ENCODE measurements around the gene NPDC1.
A peak's percentile ranks its signal among the peaks of the same experiment; 100 is the strongest.

NPDC1 gene, protein sequence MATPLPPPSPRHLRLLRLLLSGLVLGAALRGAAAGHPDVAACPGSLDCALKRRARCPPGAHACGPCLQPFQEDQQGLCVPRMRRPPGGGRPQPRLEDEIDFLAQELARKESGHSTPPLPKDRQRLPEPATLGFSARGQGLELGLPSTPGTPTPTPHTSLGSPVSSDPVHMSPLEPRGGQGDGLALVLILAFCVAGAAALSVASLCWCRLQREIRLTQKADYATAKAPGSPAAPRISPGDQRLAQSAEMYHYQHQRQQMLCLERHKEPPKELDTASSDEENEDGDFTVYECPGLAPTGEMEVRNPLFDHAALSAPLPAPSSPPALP

DNA sequence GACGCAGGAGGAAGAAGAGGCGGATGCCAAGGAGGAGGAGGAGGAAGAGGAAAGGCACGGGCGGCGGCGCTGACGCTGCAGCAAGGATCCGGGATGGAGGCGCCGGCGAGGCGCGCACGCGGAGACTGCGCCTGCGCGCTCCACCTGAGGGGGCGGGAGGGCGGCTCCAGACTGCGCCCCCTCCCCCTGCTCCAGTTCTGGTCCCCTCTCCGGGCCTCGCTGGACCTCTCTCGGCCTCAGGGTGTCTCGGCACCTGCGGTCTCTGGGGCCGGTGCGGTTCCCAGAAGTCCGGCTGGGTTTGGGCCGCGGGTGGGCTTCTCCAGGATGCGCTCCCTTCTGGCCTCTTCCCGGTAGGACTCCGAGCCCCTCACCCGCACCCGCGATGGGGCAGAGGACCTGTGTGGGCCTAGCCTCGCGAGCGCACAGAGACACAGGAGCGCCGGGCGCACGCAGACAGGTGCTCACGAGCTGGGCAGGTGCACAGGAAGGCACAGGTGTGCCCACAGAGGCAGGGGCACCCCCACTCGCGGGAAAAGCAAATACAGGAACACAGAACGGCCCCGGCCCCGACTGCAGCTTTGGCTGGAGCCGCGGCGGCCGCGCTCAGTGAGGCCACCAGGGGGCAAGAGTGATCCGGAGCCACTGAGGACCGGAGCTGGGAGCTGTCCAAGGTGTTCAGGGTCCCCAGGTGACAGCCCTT, at the start of gene NPDC1:
Gene NPDC1, minus strand, starts transcription at position 90 of the 700 bp plus-strand sequence. CDS start 188 bp downstream, outside the sequence.
- peak; percentile 52 for DNase-seq (ENCODE audit: low spot score)

DNA sequence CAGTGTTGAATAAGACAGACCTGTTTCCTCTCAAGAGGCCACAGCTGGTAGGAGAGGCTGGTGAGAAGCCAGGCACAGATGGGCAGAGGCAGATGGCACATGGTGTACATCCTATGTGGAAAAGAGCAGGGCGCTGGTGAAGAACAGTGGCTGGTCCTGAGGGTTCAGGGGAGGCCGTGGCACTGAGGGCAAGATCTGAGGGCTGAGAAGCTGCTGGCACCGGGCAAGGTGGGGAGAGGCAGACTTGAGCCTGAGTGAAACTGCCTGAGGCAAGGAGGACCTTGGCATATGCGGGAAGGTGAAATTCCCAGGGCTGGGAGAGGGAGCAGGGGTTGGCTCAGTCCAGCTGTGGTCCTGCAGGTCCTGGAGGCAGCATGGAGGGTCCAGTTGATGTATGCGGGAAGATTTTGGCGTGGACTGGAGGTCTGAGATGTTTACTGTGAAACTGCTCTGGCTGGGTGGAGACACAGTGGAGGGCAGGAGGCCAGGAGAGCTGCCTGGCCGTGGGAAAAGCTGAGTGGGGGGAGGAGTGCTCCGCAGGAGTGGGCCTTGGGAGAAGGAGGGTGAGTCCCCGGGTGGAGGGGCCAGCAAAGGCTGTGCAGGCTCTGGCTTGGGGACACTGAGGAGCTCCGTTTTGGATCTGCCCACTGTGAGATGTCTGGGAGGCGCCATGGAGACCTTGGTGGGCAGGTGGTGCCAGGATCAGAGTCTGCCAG, 43.4 kb upstream of the NPDC1 start:
- no peak for DNase-seq (ENCODE audit: low spot score)

DNA sequence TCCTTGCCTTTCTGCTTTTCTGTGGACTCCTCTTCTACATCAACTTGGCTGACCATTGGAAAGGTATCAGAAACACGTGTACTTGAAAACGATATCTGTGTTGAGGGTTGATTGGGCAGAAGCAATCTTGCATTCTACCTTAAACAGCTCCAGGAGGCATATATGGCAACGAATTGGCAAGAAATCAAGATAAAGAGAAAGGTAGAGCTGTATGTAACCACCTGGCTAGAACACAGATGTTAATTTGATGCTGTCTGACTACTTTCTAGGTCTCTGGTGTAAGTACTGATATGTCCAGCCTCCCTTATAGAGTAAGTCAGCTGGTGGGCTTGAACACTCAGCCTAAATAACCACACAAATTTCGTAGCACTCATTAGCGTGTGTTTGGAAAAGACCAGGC, 42.1 kb upstream of the NPDC1 start:
- DNase-seq (ENCODE audit: low spot score) = no peak

DNA sequence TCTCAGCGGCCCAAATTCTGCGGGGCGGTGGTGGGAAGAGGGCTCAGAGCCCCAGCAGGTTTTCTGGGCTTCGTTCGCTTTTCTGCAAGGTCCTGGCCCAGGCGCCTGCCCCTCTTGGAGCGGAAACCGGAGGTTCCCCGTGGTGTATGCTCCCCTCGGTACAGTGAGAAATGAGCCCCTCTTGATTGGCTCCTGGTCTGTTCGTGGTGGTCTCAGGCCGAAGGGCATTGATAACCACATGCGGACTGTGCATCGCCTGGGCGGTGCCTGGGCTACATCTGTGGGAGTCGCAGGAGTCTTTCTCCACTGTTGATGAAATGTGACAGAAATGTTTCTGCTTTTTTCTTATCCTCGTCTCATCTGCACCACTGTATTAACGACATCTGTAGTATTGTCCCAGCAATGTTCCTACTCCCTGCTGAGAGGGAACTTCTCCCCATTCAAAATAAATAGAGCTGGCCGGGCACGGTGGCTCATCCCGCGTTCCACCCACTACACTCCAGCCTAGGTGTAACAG, 41.5 kb upstream of the NPDC1 start:
- DNase-seq (ENCODE audit: low spot score) = no peak

DNA sequence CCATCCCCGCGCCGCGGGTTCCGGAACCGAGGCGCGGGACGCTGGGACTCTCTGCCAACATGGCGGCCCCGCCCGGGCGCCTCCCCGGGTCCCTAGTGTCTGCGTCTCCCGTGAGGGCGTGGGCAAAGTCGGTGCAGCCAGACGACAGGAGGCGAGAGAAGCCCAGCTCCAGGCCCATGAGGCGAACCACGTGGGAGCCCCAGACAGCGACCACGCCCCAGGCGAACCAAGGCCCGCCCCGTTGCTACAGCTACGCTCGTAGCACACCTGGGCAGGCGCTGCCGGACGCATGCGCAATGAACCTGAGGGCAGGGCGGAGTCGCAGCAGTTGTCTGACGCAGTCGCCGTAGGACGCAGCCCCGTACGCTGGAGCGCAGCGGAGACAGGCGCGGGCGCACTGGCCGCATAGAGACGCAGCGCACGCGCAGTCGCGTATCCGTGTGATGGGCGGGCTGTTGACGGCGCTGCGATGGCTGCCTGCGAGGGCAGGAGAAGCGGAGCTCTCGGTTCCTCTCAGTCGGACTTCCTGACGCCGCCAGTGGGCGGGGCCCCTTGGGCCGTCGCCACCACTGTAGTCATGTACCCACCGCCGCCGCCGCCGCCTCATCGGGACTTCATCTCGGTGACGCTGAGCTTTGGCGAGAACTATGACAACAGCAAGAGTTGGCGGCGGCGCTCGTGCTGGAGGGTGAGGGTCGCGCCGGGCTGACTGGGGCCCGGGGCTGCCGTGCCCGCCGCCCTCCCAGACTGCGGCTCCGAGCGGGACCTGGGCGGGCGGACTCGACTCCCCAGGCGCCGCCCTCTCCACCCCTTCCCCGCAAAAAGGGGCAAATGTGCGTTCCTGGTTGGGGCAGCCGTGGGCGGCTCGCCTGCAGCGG, 40.8 kb upstream of the NPDC1 start, which contains the start of gene MAN1B1:
Gene MAN1B1, plus strand, starts transcription at position 455 of the 878 bp plus-strand sequence. Its CDS starts 15 bp downstream, at position 470.
- peak; percentile 99 for DNase-seq (ENCODE audit: low spot score)

DNA sequence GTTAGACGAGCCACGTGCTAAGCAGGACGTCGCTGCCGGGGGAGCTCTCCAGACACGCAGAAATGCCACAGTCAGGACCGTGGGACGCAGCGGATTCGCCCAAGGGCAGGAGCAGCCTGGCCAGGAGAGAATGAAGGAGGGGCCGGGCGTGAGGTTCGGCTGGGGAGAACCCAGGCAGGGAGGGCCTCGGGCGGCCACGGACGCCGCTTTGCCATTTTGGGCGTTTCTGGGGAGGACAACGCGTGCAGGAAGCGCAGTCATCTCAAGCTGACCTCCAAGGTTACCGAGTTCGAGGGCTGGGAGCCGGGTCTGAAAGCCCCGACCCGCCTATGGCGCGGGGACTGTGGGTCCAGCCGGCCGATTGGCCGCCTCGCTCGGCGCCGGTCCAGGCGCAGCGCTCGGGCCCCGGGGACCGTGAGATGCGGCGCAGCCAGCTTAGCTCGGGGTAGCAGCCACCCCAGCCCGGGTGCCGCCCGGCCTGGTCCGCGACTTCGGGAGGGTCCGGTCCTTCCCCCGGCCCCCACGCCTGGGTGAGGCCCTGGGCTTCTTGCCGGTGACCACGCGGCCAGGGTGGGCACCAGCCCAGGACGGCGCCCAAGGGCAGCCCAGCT, 40.0 kb upstream of the NPDC1 start:
- peak; percentile 15 for DNase-seq (ENCODE audit: low spot score)

DNA sequence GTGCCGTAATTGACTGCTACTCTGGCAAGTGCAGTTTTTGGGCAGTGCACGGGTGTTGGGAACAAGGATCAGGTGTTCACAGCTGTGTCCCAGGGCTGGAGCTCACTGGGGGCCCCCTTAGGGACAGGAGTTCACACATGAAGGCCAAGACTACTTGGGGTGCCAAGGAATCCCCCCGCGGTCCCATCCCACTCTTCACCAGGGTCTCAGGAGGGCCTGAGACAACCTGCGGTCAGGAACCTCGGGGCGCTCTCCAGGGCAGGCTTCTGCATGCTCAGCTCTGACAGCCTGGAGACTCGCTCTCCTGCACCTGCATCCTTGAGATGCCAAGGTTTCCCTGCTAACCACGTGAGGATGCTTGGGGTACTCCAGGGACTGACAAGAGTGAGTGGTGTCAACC, 38.5 kb upstream of the NPDC1 start:
- DNase-seq (ENCODE audit: low spot score) = no peak

DNA sequence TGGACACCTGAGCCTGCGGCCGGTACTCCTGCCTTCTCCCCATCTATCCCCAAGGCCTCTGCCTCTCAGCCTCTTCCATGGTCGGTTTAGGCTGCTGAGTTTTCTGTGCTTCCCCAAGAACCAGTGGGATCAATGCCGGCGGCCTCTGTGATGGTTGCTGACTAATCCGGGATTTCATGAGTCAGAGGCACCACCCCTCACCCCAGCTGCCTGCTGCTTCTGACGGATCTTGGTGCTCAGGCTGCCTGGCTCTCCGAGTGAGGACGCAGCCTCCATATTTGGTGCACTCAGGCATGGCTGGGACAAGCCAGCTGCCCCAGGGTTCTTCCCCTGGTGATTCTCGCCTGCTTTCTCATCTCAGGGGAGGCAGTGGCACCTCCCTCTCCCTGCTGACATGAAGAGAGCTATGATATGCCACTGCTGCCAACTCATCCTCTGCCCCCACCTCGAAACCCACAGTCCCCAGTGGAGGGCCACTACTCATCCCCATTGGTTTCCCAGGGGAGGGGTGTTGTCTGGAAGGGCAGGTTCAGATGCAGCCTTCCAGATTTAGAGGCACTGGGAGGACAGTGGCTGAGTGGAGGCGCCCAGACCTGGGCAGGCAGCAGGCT, 37.5 kb upstream of the NPDC1 start:
- no peak for DNase-seq (ENCODE audit: low spot score)

DNA sequence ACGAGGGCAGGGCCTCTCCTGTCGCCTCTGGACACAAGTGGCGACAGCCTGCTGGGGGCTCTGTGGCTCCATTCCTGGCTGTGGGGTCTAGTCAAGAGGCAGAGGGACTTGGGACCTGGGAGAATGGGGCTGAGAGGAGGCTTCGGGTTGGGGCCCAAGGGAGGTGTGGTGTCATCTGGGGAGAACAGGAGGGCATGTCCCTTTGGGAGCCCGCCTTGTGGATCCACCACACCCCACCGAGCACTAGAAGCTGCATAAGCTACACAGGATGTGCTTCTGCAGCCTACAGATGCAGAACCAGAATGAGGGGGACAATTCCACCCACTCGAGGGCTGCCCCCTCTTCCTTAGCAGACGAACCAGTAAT, 36.9 kb upstream of the NPDC1 start:
- DNase-seq (ENCODE audit: low spot score) = no peak

DNA sequence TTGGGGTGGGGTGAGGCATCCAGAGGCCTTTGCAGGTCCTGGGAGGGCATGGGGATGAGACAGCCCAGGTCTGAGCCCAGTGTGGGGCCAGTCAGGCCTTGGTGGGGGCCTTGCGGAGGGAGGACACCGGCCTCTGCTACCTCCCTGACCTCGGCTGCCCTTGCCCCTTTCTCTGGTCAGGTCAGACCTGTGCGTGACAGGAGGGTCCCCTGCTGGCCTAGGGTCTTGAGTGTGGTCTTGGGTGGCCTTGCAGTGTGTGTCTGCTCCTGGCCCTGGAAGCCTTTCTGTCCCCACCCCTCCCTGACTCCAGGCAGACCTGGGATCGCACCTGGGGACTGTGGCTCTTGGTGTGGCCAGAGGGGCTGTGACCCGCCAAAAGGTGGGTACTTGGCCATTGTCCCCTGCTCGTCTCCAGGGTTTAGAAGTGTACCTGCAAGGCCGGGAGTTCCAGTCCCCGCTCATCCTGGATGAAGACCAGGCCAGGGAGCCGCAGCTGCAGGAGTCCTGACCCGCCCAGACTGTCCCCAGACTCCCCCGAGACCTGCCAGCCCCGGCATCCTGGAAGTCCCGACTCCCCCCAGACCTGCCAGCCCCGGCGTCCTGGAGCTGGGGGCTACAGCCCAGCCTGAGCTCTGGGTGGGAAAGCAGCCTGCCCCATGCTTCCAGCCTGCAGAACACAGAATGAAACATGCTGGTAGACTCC, 36.4 kb upstream of the NPDC1 start:
- no peak for DNase-seq (ENCODE audit: low spot score)

DNA sequence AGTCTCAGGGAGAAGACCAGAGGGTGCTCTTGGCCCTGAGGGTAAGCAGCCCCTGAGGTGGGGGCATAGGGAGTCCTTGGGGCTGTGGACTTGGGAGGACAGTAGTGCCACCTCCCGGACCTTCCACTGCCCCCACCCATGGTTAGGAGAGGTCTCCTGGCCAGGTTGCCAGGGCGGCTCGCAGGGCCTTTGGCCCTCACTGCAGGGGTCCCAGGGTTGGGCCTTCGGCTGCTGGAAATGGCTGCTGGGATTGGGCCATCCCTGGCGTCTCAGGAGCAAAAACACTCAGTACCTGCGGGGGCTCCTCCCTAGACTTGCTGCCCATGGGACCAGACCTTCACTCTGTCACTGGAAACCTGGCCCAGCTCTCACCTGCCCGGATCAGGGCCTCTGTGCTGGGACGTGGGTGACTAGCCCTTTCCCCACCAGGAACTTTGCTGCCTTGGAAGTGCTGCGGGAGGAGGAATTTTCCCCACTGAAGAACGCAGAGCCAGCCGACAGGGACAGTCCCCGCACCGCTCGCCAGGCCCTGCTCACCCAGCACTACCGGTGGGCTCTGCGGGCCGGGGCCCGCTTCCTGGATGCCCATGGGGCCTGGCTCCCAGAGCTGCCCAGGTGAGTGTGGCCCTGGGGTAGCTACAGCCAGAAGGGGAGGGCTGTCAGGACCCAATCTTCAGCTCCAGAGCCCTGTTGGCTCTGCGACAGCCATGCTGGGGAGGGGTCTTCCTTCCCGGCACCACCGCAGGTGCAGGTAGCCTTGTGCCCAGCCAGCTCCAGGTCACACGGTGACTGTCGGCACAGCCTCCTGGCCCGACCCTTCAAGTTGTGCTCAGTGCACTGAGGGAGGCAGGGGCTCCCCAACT, 34.5 kb upstream of the NPDC1 start:
- DNase-seq (ENCODE audit: low spot score) = no peak

DNA sequence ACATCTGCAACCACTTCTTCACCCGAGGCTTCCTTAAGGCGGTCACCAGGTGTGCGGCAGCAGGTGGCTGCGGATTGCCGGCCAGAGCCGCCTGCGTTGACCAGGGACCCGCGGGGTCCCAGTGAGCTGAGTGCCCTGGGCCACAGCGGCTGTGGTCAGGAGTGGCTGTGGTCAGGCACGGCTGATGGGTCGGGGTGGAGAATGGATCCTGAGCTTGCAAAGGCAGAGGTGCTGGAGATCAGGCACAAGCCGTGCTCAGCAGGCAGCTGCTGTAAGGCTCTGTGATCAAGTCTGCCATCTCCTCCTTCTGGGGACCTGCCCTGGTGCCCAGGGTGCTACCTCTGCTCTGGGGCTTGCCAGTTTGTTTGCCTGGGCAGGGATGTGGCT, 33.4 kb upstream of the NPDC1 start:
- no peak for DNase-seq (ENCODE audit: low spot score)

DNA sequence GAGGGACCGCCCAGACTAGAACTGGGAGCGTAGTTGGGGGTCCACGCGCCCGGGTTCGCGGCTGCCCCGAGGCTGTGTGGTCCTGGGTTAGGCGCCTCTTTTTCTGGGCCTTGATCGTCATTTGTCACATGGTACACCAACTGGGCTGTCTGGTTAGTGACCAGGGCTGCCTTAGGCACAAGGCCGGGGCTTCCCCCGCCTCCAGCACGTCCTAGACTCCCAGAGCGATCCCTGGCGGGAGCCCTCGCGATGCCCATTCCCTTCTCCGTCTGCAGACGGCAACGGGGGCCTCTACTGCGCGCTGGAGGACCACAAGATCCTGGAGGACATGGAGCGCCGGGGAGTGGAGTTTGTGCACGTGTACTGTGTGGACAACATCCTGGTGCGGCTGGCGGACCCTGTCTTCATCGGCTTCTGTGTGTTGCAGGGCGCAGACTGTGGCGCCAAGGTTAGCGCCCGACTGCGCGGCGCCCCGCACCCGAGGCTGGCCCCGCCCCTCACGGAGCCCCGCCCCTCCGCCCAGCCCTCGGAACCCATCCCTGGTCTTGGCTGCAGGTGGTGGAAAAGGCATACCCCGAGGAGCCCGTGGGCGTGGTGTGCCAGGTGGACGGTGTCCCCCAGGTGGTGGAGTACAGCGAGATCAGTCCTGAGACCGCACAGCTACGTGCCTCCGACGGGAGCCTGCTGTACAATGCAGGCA, 32.9 kb upstream of the NPDC1 start:
- no peak for DNase-seq (ENCODE audit: low spot score)

DNA sequence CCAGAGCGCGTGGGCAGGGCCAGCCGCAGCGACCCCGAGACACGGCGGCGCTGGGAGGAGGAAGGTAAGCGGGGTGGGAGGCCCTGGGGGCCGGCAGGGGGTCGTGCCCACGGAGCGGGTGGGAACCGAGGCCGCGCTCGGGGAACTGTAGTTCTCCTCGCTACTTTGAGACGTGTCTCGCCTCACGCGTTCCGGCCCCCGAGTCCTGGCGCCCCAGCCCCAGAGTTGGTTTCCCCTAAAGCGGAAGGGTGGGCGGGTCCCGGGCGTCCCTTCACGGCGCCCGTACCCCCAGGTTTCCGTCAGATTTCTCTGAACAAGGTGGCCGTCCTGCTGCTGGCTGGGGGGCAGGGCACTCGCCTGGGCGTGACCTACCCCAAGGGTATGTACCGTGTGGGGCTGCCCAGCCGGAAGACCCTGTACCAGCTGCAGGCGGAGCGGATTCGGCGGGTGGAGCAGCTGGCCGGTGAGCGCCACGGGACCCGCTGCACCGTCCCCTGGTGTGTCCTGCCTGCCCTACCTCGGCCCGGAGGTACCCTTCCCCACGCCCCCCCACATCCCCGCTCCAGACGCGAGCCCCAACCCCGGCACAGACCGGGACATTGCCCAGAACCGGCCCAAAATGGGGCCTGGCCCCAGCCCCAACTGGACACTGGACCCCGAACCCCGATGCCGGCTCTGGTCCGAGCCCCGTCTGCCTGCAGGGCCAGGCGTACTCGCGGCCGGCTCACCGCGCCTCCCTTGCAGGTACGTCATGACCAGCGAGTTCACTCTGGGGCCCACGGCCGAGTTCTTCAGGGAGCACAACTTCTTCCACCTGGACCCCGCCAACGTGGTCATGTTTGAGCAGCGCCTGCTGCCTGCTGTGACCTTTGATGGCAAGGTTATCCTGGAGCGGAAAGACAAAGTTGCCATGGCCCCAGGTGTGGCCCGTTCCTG, 32.0 kb upstream of the NPDC1 start:
- DNase-seq (ENCODE audit: low spot score) = no peak

DNA sequence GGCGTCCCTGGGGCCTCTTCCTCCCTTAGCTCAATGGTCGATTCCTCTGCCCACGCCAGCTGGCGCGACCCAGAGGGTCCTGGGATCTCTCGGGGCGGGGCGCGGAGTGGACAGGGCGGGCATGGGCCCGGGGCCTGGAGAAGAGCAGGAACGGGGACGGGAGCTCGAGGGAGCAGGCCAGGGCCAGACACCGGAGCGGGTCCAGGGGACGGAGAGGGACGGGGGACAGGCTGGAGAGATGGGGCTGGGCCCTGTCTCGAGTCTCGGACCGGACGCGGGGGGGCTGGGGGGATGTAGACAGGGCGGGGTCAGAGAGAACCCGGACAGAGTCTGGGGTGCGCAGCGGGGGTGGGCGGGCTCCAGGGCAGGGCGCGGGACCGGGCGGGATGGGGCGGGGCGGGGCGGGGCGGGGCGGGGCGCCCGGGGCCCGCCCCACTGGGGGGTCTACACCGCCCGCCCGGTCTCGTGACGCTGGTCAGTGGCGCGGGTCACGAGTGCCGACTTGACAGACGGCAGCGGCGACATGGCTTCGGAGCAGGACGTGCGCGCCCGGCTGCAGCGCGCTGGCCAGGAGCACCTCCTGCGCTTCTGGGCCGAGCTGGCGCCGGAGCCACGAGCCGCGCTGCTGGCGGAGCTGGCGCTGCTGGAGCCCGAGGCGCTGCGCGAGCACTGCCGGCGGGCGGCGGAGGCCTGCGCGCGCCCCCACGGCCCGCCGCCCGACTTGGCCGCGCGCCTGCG, 31.2 kb upstream of the NPDC1 start, which contains the start of gene UAP1L1:
Gene UAP1L1, plus strand, starts transcription at position 508 of the 738 bp plus-strand sequence. Its CDS starts 16 bp downstream, at position 524.
- DNase-seq (ENCODE audit: low spot score) = peak; percentile 17

DNA sequence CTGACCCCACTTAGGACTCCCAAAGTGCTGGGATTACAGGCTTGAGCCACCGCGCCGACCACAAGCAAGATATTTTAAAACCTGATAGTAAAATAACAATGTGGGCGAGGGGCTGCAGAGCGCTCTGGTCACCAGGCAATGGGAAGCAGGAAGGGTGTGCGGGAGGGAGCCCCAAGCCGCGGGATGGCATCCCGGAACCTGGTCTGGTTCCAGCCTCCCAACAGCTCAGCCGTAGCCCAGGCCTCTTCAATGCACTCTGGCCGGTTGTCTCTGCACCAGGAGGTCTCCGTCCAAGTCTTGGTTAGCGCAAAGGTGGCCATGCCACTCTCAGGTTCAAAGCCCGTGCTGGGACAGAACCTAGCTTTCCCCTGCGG, 30.6 kb upstream of the NPDC1 start:
- DNase-seq (ENCODE audit: low spot score) = no peak
